ENCODE results near the gene SOX18. TPM values are rescaled to one million over a fixed set of nuclear protein-coding genes. Genes with fewer than 3 reads are reported as not detected.
A peak's percentile ranks its signal among the peaks of the same experiment; 100 is the strongest.

Gene SOX18
- polyA plus RNA-seq, 3 donors: not detected

- Histone ChIP-seq H3K4me2 (replicated peaks; ENCODE audit: extremely low read depth, low read length, poor library complexity, severe bottlenecking) (peak overlapping the region; percentile 97), H3K27ac (ENCODE audit: low read depth in 1 of 2, low read length in 2 of 2) (no peak overlapping the region), H3K4me3 (replicated peaks in 1 of 3; ENCODE audit: low read depth in 2 of 3, low read length in 3 of 3) (peak overlapping the region in 1 of 3 experiments; percentile 94), H2AFZ (ENCODE audit: insufficient read depth, low read depth, low read length, poor library complexity, severe bottlenecking) (no peak overlapping the region), H3K4me1 (ENCODE audit: control insufficient read depth in 1 of 2, insufficient read depth in 2 of 2, low read length in 2 of 2) (peaks cover 38 to 45% of the 10 kb centered on the region in 2 donors), H3K79me2 (ENCODE audit: insufficient read depth, low read length) (peaks cover 27% of the 10 kb centered on the region), H3K9ac (ENCODE audit: insufficient read depth, low read length, poor library complexity, severe bottlenecking) (peak overlapping the region; percentile 43), H3K9me3 (replicated peaks in 1 of 2; ENCODE audit: control insufficient read depth in 1 of 2, insufficient read depth in 1 of 2, low read length in 2 of 2) (peaks cover 8 to 14% of the 10 kb centered on the region in 2 donors), H3K27me3 (ENCODE audit: control insufficient read depth in 2 of 2, insufficient read depth in 2 of 2, low read length in 2 of 2) (peaks cover 9 to 20% of the 10 kb centered on the region in 2 donors), H4K20me1 (ENCODE audit: insufficient read depth, low read length) (peaks cover 83% of the 10 kb centered on the region), H3K36me3 (replicated peaks in 1 of 2; ENCODE audit: control insufficient read depth in 1 of 2, insufficient read depth in 2 of 2, low read length in 2 of 2) (no peaks in the 10 kb centered on the region)
- intact Hi-C loops (cut with micrococcal nuclease): loop anchor here (5.0 kb wide), 2 partner anchors 38 to 168 kb away; no protein-coding TSS in a partner anchor
- DNase-seq: no peak
- TF ChIP-seq CTCF (IDR thresholded peaks at IDR 0.05): no peak
- Mint-ChIP-seq H3K27ac (no peak overlapping the region), H3K9me3 (peaks cover 6 to 12% (median 11%) of the 10 kb centered on the region in 7 donors), H3K36me3 (peaks cover 6 to 8% of the 10 kb centered on the region in 2 donors), H3K4me1 (peaks cover 38% of the 10 kb centered on the region), H3K27me3 (ENCODE audit: low read depth in 3 of 3) (peaks cover 23 to 31% (median 24%) of the 10 kb centered on the region in 3 donors), H3K4me3 (peak overlapping the region; percentile 82 to 93)
- WGBS (ENCODE audit: insufficient coverage): 18% methylated on average over 19 of the region's 23 CpGs
These were observed 35.3 kb upstream of the SOX18 start for GRCh38 chr20:64084685-64085152.

- peak within 1 kb of the TSS in 5 of 7 donors; percentile 30 to 71 (median 63) for H3K27ac Mint-ChIP-seq
- peak within 1 kb of the TSS; percentile 97 for H3K4me2 ChIP-seq (replicated peaks; ENCODE audit: extremely low read depth, low read length, poor library complexity, severe bottlenecking)
- peaks cover 31% of the 10 kb centered on the region for H3K79me2 ChIP-seq (ENCODE audit: insufficient read depth, low read length)
- H3K9me3 Mint-ChIP-seq: peaks cover 6 to 12% (median 11%) of the 10 kb centered on the region in 7 donors
- H3K36me3 ChIP-seq (replicated peaks in 1 of 2; ENCODE audit: control insufficient read depth in 1 of 2, insufficient read depth in 2 of 2, low read length in 2 of 2): no peaks in the 10 kb centered on the region
- peaks cover 23 to 31% (median 24%) of the 10 kb centered on the region in 3 donors for H3K27me3 Mint-ChIP-seq (ENCODE audit: low read depth in 3 of 3)
- peaks cover 38 to 45% of the 10 kb centered on the region in 2 donors for H3K4me1 ChIP-seq (ENCODE audit: control insufficient read depth in 1 of 2, insufficient read depth in 2 of 2, low read length in 2 of 2)
- H3K27ac ChIP-seq (ENCODE audit: low read depth in 1 of 2, low read length in 2 of 2): no peak within 1 kb of the TSS
- H3K4me3 Mint-ChIP-seq: peak within 1 kb of the TSS; percentile 82 to 95
- peaks cover 8 to 14% of the 10 kb centered on the region in 2 donors for H3K9me3 ChIP-seq (replicated peaks in 1 of 2; ENCODE audit: control insufficient read depth in 1 of 2, insufficient read depth in 1 of 2, low read length in 2 of 2)
- peak within 1 kb of the TSS; percentile 43 for H3K9ac ChIP-seq (ENCODE audit: insufficient read depth, low read length, poor library complexity, severe bottlenecking)
- peak within 1 kb of the TSS; percentile 72 for H2AFZ ChIP-seq (ENCODE audit: insufficient read depth, low read depth, low read length, poor library complexity, severe bottlenecking)
- H3K4me1 Mint-ChIP-seq: peaks cover 38% of the 10 kb centered on the region
- WGBS (ENCODE audit: insufficient coverage): under 1% methylated on average over 80 of the region's 86 CpGs
- no peak for DNase-seq
- H3K4me3 ChIP-seq (replicated peaks in 1 of 3; ENCODE audit: low read depth in 2 of 3, low read length in 3 of 3): peak within 1 kb of the TSS; percentile 37 to 94 (median 40)
- H3K36me3 Mint-ChIP-seq: peaks cover 6 to 8% of the 10 kb centered on the region in 2 donors
- TF ChIP-seq CTCF (IDR thresholded peaks at IDR 0.05): no peak
- H3K27me3 ChIP-seq (ENCODE audit: control insufficient read depth in 2 of 2, insufficient read depth in 2 of 2, low read length in 2 of 2): peaks cover 9 to 20% of the 10 kb centered on the region in 2 donors
- peaks cover 81% of the 10 kb centered on the region for H4K20me1 ChIP-seq (ENCODE audit: insufficient read depth, low read length)
- intact Hi-C loops (cut with micrococcal nuclease): loop anchor here (5.0 kb wide), 2 partner anchors 38 to 168 kb away; no protein-coding TSS in a partner anchor
These were observed 34.6 kb upstream of the SOX18 start, which contains the start of gene LKAAEAR1 for GRCh38 chr20:64083804-64084684. Gene LKAAEAR1 (minus strand): TSS chr20:64084398. CDS start chr20:64084219, 179 bp downstream.

All from CD14-positive monocyte (primary cell).